Measurements from ENCODE around the gene NCDN. TPM values are rescaled to one million over a fixed set of nuclear protein-coding genes. Genes with fewer than 3 reads are reported as not detected.

The NCDN gene
- polyA plus RNA-seq, 1 donor (not counting 4 experiments of a cell fraction or from before 2014, with no cell fraction given) = 10.5 TPM

DNA sequence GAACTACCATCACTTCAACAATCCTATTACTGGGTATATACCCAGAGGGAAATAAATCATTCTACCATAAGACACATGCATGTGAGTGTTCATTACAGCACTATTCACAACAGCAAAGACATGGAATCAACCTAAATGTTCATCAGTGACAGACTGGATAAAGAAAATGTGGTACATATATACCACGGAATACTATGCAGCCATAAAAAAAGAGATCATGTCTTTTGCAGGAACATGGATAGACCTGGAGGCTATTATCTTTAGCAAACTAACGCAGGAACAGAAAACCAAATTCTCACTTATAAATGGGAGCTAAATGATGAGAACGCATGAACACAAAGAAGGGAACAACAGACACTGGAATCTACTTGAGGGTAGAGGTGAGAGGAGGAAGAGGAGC is 39.4 kb upstream of the NCDN start:
- dilution Hi-C loops (cut with MboI; ENCODE audit: extremely low pct_ligation_motif_present, low sequenced_read_pairs) = no loop called here

DNA sequence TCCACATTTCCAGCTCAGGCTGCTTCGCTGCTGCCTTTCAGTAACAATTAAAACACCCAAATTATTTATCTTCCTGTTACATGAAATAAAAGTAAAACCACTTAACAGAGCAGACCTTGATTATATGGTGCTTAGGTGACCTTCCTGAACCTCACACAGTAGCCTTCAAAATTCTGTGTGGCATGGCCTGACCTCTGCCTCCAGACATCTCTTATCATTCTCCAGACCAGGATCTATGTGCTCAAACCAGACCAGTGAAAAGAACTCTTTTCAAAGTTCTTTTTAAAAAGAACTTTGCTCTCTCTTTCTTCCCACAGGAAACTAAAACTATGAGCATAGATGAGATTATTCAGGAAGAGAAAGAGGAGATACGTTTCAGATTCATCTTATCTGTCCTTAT is 38.2 kb upstream of the NCDN start:
- H2AFZ ChIP-seq (ENCODE audit: control insufficient read depth, low read length) = no peak overlapping the region
- H3K27me3 ChIP-seq (ENCODE audit: control insufficient read depth, extremely low read depth, insufficient read depth, low read length) = no peaks in the 10 kb centered on the region
- no peak overlapping the region for H3K9ac ChIP-seq (ENCODE audit: control insufficient read depth, extremely low read depth, insufficient read depth, low read length)
- no peaks in the 10 kb centered on the region for H3K36me3 ChIP-seq (ENCODE audit: control insufficient read depth in 2 of 2, extremely low read depth in 1 of 2, insufficient read depth in 2 of 2, low read length in 2 of 2)
- FAIRE-seq (no peak), DNase-seq (ENCODE audit: low read depth, low spot score) (no peak)
- H3K9me3 ChIP-seq (ENCODE audit: control insufficient read depth, low read depth, low read length) = no peaks in the 10 kb centered on the region
- H3K9me1 ChIP-seq (ENCODE audit: control insufficient read depth, extremely low read depth, insufficient read depth, low read length) = no peaks in the 10 kb centered on the region
- H3K79me2 ChIP-seq (ENCODE audit: control insufficient read depth, insufficient read depth, low read length) = peaks cover 2% of the 10 kb centered on the region
- TF ChIP-seq, protein P1, sequence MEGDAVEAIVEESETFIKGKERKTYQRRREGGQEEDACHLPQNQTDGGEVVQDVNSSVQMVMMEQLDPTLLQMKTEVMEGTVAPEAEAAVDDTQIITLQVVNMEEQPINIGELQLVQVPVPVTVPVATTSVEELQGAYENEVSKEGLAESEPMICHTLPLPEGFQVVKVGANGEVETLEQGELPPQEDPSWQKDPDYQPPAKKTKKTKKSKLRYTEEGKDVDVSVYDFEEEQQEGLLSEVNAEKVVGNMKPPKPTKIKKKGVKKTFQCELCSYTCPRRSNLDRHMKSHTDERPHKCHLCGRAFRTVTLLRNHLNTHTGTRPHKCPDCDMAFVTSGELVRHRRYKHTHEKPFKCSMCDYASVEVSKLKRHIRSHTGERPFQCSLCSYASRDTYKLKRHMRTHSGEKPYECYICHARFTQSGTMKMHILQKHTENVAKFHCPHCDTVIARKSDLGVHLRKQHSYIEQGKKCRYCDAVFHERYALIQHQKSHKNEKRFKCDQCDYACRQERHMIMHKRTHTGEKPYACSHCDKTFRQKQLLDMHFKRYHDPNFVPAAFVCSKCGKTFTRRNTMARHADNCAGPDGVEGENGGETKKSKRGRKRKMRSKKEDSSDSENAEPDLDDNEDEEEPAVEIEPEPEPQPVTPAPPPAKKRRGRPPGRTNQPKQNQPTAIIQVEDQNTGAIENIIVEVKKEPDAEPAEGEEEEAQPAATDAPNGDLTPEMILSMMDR (optimal IDR thresholded peaks at IDR 0.05 in 1 of 3, IDR thresholded peaks at IDR 0.05 in 1 of 3, conservative IDR thresholded peaks at IDR 0.05 in 1 of 3; ENCODE audit: extremely low read depth in 1 of 3, insufficient read depth in 2 of 3, low read length in 3 of 3) = no peak
- no peak for TF ChIP-seq EZH2 (IDR thresholded peaks at IDR 0.05; ENCODE audit: low read length)
- dilution Hi-C loops (cut with MboI; ENCODE audit: extremely low pct_ligation_motif_present, low sequenced_read_pairs) = no loop called here
- H3K4me3 ChIP-seq (ENCODE audit: control insufficient read depth in 2 of 3, extremely low read depth in 1 of 3, insufficient read depth in 2 of 3, low read depth in 1 of 3, low read length in 3 of 3) = no peak overlapping the region
- no peaks in the 10 kb centered on the region for H4K20me1 ChIP-seq (ENCODE audit: control insufficient read depth, extremely low read depth, insufficient read depth, low read length)
- H3K4me2 ChIP-seq (ENCODE audit: control insufficient read depth, extremely low read depth, insufficient read depth, low read depth, low read length) = no peak overlapping the region
- peaks cover 2% of the 10 kb centered on the region for H3K4me1 ChIP-seq (ENCODE audit: control insufficient read depth, extremely low read depth, insufficient read depth, low read length)
- no peak overlapping the region for H3K27ac ChIP-seq (ENCODE audit: control insufficient read depth, insufficient read depth, low read length)

More for the DNA sequence above, 39.4 kb upstream of the NCDN start:
- DNase-seq (ENCODE audit: low read depth, low spot score) = no peak
- Histone ChIP-seq H3K79me2 (ENCODE audit: control insufficient read depth, insufficient read depth, low read length) (peaks cover 2% of the 10 kb centered on the region), H3K9me1 (ENCODE audit: control insufficient read depth, extremely low read depth, insufficient read depth, low read length) (no peaks in the 10 kb centered on the region), H3K4me3 (ENCODE audit: control insufficient read depth in 2 of 3, extremely low read depth in 1 of 3, insufficient read depth in 2 of 3, low read depth in 1 of 3, low read length in 3 of 3) (no peak overlapping the region), H3K27me3 (ENCODE audit: control insufficient read depth, extremely low read depth, insufficient read depth, low read length) (no peaks in the 10 kb centered on the region), H3K9me3 (ENCODE audit: control insufficient read depth, low read depth, low read length) (no peaks in the 10 kb centered on the region), H3K4me1 (ENCODE audit: control insufficient read depth, extremely low read depth, insufficient read depth, low read length) (no peaks in the 10 kb centered on the region), H4K20me1 (ENCODE audit: control insufficient read depth, extremely low read depth, insufficient read depth, low read length) (no peaks in the 10 kb centered on the region), H3K27ac (ENCODE audit: control insufficient read depth, insufficient read depth, low read length) (no peak overlapping the region), H3K9ac (ENCODE audit: control insufficient read depth, extremely low read depth, insufficient read depth, low read length) (no peak overlapping the region), H2AFZ (ENCODE audit: control insufficient read depth, low read length) (no peak overlapping the region), H3K36me3 (ENCODE audit: control insufficient read depth in 2 of 2, extremely low read depth in 1 of 2, insufficient read depth in 2 of 2, low read length in 2 of 2) (no peaks in the 10 kb centered on the region), H3K4me2 (ENCODE audit: control insufficient read depth, extremely low read depth, insufficient read depth, low read depth, low read length) (no peak overlapping the region)
- FAIRE-seq = no peak
- TF ChIP-seq, protein P1 (optimal IDR thresholded peaks at IDR 0.05 in 1 of 3, IDR thresholded peaks at IDR 0.05 in 1 of 3, conservative IDR thresholded peaks at IDR 0.05 in 1 of 3; ENCODE audit: extremely low read depth in 1 of 3, insufficient read depth in 2 of 3, low read length in 3 of 3) = no peak
- TF ChIP-seq EZH2 (IDR thresholded peaks at IDR 0.05; ENCODE audit: low read length) = no peak

All from keratinocyte (primary cell).